Measurements from ENCODE around the gene STYK1.

DNA sequence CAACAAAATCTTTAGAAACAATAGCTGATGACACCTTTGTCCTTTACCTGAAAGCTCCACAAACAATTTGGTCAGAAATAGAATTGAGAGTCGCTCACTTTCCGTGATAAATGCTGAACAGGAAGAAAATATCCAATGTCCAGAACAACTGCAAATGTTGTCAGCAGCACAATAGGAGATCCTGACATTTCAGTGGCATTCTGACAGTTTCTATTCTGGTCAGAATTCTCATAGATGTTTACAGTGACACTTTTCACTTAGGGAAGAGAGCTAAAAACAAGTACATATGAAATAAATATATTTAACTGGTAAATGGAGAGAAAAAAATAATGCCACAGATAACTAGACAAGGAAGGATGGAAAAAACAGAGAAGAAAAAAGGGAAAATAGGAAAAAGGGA lies 99.5 kb downstream of the STYK1 start:
- TF ChIP-seq, protein P1, sequence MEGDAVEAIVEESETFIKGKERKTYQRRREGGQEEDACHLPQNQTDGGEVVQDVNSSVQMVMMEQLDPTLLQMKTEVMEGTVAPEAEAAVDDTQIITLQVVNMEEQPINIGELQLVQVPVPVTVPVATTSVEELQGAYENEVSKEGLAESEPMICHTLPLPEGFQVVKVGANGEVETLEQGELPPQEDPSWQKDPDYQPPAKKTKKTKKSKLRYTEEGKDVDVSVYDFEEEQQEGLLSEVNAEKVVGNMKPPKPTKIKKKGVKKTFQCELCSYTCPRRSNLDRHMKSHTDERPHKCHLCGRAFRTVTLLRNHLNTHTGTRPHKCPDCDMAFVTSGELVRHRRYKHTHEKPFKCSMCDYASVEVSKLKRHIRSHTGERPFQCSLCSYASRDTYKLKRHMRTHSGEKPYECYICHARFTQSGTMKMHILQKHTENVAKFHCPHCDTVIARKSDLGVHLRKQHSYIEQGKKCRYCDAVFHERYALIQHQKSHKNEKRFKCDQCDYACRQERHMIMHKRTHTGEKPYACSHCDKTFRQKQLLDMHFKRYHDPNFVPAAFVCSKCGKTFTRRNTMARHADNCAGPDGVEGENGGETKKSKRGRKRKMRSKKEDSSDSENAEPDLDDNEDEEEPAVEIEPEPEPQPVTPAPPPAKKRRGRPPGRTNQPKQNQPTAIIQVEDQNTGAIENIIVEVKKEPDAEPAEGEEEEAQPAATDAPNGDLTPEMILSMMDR (conservative IDR thresholded peaks at IDR 0.05; ENCODE audit: low read length): no peak
- TF ChIP-seq EZH2phosphoT487 (IDR thresholded peaks at IDR 0.05; ENCODE audit: borderline replicate concordance): no peak

Measured in Loucy (cell line).